CD4-positive, alpha-beta T cell treated with Interleukin-17A for 1 hour (primary cell): ENCODE measurements around the gene DLX1.
A peak's percentile ranks its signal among the peaks of the same experiment; 100 is the strongest.
"Not testable (repeated sequence)": the region's sequence is repeated elsewhere in the genome, so short reads cannot be mapped to it uniquely, and the experiment has no call there.

Experiments
- DNase-seq: peaks from one replicate; pipeline ENCODE4 v3.0.0-alpha.2; 2020

The DLX1 gene

DNA sequence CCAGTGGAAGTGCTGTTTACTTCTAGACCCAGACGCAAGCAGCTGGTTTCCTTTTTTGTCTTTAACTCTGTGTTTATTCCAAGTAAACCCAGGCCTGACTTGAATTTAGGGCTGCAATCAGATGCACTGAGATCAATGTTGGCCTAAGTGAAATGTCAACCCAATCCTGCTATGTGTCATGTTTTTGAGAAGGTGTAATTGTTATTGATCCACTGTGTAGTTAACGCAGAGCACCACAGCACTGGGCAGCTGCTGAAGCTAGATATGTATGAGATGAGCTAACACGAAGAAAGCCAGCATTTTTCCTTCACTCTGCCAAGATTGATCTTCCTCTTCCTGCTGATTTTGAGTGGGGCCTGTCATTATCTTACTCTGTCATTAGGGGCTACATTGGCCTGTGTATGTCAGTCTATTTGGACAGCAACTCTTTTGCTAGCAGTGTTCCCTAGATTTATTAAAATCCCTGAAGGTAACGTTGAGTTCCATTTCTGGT is 18.9 kb upstream of the DLX1 start:
- no peak for DNase-seq

DNA sequence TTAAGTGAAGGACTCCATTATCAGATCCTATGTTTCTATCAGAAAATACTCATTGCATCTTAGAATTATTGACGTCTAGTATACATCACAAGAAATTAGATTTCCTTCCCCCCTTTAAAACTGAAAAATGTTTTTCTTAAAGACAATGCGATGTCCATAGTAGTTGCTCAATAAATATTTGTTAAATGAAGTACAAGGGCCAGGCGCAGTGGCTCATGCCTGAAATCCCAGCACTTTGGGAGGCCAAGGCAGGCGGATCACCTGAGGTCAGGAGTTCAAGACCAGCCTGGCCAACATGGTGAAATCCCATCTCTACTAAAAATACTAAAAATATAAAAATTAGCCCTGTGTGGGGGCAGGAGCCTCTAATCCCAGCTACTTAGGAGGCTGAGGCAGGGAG is 17.4 kb upstream of the DLX1 start:
- not testable (repeated sequence) for DNase-seq

DNA sequence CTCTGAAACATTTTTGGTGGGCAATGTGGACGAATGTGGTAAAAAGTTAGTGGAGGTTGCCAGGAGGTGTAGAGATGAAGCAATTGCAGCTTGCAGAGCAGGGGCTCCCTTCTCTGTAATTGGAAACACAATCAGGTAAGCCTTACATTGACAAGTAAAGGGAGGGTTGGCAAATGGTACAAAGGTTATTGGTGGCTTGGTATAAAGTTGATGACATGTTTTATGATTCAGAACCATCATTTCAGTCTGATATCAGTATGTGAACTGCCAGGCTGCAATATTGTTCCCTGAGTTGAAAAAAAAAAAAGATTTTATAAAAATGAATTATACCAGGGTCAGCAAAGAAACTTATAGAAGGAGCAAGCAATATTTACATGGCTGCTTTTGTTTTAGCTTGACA is 14.4 kb upstream of the DLX1 start:
- DNase-seq, result no peak

DNA sequence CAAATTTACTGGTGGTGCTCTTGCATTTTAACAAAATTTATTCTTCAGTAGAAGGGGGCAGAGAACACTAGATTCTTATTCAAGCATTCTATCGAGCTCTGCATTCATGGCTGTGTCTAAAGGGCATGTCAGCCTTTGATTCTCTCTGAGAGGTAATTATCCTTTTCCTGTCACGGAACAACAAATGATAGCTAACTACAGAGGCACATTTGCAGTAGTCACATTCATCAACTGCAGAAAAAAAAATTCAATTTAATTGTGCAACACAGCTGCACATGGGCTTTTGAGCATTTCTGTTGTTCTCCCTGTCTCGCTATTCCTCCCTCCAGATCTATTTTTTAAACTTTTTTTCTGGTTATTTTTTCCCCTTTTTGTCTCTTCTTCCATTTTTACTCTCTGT is 13.0 kb upstream of the DLX1 start:
- no peak for DNase-seq

DNA sequence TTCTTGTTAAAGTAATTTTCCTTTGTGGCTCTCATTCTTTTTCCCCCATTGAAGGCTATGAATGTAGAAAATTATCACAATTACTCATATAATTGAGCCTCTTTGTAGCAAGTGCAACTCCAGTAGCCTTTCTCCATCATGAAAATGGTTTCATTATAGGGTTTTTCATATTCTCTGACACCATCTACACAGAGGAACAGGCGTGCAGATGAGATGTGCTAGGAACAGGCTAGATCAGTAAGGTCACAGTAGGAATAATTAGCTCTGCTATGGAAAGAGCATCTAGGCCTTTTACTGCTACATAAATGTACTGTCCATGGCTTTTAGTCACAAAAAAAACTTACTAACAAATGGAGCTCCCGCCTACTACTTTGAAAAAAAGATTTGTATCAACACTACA is 12.6 kb upstream of the DLX1 start:
- DNase-seq, result no peak

DNA sequence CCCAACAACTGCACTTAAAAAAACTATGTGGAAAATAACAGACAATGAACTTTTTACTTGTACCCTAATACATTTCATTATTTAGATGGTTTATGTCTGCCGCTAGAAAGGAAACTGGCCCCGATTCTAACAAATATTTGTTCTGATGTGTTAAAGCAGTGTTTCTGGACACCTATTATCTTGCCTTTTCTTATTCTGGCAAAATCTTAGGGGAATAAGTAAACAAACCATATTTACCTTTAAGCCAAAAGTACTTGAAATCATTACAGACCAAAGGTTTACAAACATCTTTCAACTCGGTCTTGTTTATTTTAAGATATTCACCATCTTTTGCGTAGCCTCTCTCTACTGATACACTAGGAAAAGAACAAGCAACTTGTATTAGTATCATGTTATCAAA is 11.8 kb upstream of the DLX1 start:
- no peak for DNase-seq

DNA sequence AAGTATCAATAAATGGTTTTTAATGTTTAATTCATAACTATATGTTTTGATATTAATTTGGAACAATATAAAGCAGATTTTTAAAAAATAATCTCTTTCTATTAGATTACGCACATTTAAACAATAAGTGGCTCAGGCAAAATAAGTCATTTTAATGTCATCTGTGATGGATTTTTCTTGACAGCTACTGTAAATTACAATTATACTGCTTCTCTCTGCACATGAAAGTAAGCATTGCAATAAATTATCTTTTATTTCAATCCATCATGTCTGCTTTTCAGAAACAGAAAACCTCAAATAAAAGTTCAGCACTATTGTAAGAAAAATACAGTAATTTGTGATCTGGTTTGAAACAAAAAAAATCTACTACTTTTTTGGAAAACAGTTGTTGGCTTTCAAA is 11.1 kb upstream of the DLX1 start:
- no peak for DNase-seq

DNA sequence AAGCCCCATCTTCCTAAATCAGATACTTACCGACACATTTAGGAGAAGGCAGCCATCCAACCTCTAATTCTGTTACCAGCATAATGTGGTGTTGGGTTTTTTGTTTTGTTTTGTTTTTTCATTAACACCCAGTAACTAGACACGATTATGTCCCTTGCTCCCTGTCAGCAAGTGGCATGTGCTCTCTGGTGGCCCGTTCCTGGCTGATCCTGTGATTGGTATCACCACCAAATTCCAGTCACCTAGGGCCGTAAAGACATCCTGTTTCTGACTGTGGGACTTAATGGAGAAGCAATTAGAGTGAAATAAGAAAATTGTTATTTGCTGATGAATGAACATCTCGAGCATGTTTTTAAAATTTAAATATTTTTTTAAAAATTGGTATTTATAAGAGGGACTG is 5.9 kb upstream of the DLX1 start:
- DNase-seq, result no peak

DNA sequence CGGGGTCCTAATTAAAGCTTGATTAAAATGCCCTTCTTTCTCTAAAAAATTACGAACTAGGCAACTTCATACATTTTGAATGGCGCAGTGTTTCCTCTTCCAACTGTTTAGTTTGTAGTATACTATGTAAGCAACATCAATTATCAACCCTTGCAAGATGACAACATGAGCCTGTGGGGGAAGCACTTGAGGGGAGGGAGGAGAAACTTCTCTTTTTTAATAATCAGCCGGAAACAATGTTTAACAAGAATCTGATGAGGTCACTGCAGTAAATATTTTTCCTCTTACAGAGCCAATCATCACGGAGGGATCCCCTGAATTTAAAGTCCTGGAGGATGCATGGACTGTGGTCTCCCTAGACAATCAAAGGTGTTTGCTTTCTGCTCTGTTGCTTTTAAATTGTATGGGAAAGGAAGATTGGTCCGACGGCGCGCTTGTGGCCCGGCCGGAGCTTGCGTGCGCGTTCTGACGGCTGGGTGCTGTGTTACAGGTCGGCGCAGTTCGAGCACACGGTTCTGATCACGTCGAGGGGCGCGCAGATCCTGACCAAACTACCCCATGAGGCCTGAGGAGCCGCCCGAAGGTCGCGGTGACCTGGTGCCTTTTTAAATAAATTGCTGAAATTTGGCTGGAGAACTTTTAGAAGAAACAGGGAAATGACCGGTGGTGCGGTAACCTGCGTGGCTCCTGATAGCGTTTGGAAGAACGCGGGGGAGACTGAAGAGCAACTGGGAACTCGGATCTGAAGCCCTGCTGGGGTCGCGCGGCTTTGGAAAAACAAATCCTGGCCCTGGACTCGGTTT is 5.3 kb upstream of the DLX1 start:
- no peak for DNase-seq

DNA sequence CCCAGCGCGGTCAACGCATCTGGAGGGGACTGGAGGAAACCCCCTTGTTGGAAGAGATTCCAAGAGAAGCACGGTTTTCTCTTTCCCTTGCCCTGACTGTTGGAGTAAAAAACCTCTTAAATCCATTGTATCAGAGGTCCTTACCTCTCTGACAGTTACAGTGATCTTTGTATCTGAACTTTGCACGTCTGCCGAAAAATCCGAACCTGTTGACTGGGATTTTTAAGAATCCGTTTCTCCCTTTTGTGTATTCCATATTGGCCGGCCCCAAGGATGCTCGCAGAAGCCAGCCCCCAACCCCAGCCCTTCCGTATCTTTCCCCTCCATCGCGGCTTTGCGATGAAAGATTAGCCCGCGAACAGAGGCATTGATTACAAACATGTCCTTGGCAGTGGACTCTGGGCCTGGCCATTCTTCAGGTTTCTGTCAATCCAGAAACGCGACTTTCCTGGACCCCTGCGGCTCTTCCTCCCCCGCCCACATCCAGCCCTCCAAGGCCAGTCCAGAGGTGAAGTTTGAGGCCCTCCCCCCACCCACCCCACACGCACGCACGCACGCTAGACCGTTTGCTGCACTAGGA is 4.6 kb upstream of the DLX1 start:
- DNase-seq, result no peak

DNA sequence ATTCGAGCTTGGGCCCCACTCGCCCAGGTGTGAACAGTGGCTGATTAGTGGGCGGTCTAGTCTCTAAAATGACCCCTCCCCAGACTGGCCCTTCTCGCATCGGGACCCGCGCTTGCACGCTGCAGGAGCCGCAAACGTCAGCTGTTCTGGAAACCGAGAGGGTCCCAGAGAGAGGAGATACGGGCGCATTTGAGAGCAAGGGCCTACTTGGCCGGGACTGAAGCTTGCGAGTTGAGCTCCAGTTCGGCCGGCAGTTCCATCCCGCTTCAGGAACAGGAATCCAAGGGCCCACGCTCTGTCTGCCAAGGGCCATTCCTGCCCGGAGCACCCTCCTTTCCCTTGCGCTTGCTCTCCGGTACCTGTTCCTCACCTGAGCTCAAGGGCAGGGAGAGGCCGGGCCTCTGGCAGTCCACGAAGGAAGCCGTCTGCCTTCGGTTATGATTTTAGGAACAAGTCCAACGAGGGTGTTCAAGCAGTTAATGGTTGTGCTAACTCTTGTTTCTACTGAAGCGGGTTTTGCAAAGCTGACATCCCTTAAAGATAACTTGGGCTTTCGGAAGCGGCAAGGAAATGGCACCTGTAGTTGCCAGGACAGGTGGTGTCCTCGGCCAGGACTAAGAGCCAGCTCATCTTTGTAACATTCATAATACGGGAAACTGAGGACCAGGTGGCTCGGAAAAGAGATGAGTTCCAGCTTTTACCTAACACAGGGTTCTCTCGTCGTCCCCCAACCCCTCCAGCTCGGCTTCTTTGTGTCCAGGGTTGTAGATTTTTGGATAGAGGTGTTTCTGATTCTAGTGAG is 3.9 kb upstream of the DLX1 start:
- peak; percentile 3 for DNase-seq

DNA sequence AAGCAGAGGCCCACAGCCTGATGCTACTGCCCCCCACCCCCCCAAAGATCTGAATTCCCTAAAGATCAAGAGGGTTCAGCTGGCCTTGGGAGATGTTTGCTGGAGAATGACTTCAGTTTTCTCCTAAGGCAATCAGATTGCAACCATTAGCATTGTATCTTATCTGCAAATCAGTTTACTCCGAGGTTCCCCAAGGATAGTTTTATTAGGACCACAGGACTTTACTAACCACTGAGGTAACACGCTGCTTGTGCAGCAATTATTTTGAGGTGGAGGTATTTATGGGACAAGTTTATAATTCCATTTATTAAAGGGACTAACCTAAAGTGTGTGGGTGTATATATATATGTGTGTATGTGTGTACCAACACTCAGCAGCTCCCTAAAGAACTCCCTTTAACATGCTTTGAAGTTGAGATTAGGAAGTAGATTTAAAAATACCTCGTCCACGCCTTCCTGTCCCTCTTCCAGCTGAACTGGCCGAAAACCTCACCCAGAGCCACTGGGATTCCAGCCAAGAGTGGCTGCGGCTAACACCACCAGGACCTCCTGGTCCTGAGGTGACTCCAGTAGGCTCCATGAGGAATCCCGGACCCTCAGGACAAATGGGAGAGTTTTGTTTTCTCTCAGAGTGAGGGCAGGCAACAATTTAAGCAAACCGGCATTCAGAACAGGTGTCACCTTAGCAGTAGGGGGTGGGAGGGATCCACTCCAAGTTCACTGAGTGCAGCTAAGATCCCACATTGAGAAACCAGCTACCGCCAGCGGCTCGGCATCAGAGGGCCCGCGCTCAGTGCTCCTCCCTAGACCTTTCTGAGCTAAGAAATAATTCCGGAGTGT is 3.0 kb upstream of the DLX1 start:
- peak; percentile 9 for DNase-seq

DNA sequence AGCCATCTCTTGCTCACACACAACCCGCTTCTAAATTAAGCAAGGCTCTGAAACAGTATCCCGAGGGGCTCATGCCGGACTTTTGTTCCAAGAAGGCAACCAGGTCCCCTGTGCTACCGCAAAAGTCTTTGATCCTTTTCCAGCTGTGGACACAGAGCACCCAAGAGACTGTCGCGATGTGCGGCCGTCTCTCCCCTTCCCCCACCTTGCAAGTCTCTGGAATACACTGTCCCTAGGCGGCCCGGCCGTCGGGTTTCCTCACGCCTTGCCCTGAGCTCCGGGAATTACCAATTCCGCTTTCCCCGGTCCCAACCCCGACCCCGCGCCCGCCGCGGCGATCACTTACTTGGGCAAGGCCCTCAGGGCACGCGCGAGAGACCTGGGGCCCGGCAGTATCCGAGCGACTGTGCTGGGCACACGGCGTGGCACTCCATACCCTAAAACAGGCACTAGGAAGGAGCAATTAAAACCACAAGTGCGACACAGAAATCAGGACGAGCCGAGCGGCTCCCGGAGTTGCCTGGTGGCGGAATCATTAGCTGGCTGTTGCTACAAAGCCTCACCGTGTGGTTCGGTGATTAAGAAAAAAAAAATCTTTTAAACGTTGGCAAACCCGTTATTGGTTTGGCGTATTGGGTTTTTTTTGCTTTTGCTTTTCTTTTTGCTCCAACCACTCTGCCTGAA is 2.2 kb upstream of the DLX1 start:
- peak; percentile 9 for DNase-seq

DNA sequence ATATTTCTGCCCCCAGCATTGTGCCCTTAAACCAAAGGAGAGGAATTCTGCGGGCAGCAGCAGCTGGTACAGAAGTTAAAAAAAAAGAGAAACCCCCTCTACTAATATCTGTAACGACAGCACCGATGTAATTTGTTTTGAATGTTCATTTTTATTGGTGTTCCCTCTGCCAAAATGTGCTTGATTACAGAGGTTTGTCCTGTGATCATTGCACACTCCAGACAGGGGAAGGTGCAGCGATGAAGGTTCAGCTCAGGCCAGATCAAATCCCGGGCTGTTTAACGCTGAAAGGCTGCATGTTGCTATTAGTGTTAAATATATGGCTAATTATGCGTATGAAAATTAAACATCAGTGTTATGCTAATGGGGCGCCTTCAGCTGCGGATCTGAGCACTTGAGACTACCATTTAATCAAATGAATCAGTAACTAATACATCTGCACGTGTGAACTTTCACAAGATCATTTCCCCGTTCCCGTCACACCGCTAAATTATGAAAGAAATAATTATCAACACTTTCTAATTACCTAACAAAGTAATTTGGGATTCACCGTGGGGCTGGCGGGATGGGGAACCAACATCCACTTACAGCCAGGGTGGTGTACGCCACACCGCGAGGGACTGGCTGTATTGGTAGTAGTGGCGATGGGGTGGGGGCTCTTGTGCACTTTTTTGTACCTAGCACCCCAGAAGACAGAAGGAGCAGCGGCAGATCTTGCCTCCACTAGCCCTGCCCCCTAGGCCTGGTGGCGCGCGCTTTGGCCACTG is 1.5 kb upstream of the DLX1 start:
- DNase-seq, result peak; percentile 14

DNA sequence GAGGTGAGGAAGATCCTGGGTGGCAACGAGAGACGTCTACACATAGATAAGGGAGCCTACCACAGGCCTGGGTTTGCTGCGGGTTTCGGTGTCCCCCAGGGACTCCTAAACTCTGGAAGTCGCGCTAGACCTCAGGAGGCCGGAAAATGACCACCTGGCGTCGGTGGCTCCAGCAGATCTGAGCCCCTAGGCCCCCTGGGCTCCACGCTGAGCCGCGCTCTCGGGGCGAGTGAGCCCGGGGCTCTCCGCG is 987 bp upstream of the DLX1 start:
- no peak for DNase-seq

DNA sequence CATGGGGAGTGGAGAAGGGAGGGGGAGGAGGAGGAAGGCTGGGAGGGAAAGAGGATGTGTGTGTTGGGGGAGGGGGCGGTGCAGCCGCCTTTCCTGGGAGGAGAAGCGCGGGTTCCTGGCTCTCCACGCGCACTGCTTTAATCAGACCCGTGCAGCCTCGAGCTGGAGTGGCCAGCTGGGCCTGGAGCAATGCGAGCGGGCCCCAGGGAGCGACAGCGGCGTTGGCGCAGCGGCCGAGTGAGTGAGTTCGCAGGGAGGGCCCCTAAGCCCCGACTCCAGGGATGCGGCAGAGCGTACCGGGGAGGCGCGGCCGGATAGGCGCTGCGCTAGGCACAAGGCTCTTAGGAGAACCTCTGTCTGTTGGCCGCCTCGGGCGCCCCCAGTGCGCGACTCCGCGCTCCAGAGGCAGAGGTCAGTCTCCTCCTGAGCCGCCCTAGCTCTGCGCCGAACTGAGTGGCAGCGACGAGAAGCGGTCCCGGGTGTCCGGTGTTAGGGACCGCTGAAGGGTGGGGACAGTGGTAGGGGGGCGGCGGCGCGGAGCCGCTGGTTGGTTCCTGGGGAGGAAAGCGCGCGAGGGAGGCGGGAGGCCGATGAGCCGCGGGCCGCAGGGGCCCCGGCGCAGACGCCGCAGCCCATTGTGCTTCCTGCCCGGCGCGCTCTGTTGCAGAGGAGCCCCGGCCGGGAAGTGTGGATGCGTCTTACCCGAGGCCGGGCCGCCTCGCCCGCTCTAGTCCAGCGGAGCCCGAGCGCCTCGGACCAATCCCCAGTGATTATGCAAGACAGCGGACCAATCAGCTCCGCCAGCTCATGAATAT is 455 bp upstream of the DLX1 start:
- peak; percentile 63 for DNase-seq

DNA sequence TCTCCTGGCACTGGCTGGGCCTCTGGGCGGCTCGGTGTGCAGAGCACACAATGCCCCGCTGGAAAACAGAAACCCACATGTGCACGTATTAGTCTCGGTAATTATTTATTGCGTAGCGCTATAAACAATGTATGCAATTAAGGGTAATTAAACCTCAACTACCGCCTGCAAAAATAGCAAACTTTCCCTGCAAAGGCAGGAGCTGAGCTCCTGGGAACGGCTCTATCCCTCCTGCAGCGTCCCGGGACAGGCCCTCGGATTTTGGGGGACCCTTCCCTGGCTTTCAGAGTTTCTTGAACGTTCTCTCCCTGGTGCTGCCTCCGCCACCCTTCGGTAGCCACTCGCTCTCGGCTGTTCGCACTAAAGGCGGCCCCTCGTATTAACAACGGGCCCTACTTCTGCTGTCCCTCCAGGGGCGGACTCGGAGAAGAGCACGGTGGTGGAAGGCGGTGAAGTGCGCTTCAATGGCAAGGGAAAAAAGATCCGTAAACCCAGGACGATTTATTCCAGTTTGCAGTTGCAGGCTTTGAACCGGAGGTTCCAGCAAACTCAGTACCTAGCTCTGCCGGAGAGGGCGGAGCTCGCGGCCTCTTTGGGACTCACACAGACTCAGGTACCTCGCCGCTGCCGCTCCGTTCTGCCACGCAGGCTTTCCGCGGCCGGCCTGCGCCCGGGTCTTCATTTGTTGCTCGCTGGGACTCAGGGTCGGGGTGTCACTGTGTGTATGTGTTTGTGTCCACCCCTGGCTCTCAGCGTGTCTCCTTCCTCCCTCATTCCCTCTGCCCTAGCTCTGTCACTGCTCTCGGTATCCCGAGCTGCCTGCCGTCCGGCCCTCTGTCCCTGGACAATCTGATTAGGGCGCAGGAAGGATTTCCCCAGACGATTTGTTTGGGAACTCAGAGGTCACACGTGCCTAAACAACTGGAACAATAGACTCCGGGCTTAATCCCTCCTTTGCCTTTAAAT is 1.2 kb downstream of the DLX1 start:
- peak; percentile 69 for DNase-seq

DNA sequence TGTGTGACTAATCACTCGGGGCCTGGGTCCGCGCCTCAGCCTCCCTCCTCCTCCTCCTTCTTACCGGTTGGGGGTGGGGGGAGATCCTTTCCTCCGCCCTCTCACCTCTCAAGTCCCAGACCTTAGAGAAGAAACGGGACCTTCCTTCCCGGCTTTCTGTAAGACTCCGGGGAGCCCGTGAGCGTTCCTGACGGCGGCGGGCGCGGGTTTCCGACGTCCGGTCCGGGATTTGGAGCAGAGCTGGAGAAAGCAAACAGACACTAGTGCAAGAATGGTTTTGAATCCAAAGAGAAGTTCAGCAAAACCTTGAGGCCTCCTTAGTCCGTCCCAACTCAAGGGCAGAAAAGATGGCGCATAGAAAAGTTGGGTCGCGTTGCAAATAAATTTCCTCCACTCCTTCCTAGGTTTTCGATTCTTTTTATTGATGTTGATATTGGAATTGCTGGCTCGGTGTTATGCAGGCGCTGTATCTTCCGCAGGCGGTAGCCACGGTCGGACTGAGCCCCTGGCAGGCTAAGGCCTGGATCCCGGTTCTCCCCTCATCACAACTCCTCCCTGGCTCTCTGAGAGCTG is 2.0 kb downstream of the DLX1 start:
- peak; percentile 2 for DNase-seq

DNA sequence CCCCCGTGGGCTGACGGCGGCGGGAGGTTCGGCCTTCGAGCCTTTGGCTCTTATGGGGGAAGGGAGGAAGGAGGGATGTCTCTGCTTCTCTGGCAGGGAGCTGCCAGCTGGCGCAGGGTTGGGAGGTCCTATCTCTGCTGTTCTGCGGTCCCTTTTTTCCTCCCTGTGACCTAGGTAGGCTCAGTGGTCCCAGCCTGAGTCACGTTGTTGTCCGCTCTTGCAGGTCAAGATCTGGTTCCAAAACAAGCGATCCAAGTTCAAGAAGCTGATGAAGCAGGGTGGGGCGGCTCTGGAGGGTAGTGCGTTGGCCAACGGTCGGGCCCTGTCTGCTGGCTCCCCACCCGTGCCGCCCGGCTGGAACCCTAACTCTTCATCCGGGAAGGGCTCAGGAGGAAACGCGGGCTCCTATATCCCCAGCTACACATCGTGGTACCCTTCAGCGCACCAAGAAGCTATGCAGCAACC is 2.5 kb downstream of the DLX1 start:
- DNase-seq, result peak; percentile 19
